HCT116 (cell line): ENCODE results near the gene CYP4F2. TPM values are rescaled to one million over a fixed set of nuclear protein-coding genes. Genes with fewer than 3 reads are reported as not detected.

Experiments
- ATAC-seq: fragments of 200-7000 bp; cut with Tn5 transposase; 2 replicates; pipeline ENCODE4 v1.9.1; 2020; ENCODE audit warnings: mild to moderate bottlenecking, moderate library complexity
- BruUV-seq: library from RNA; stranded (reverse); fragments of 400-500 nt; replicated peaks from 2 replicates; lab custom pipeline; 2021; lab: Mats Ljungman, UMichigan
- CTCF ChIA-PET: fragments of 300-600 bp; sonication (Branson Sonifier 250); formaldehyde crosslinking; loops from one replicate; lab custom pipeline; 2021; ENCODE audit warnings: antibody characterized with exemption; lab: Charles Lee
- POLR2A ChIA-PET: fragments of 300-600, 350-600 bp; sonication (Branson Sonifier 250); formaldehyde crosslinking; loops from one replicate; lab custom pipeline; 2021; ENCODE audit warnings: antibody characterized with exemption; lab: Charles Lee
- RAD21 ChIA-PET, 2 experiments: fragments of 300-600 bp; sonication (Branson Sonifier 250); formaldehyde crosslinking; loops; one replicate each; lab custom pipeline; 2023; ENCODE audit warnings: low total read pairs in 2 of 2; ENCODE audit not compliant: uncharacterized antibody in 2 of 2, unreplicated experiment in 2 of 2, low non-redundant PET in 1 of 2; lab: Charles Lee
- DNase-seq: peaks from one replicate; pipeline ENCODE4 v3.0.0-alpha.2; 2010; ENCODE audit warnings: low read depth, low spot score
- H2AFZ ChIP-seq: fragments of 200-600 bp; shearing (Covaris generic), sonication (generic); 2 replicates; pipeline ENCODE4 v1.6.1; 2017; ENCODE audit warnings: low read depth, mixed run types, mixed read lengths, antibody characterized with exemption, low read length; ENCODE audit not compliant: poor library complexity, severe bottlenecking
- H3K27ac ChIP-seq: 2 replicates; pipeline ENCODE4 v1.5.1; 2012; ENCODE audit warnings: low read depth, low read length
- H3K27me3 ChIP-seq: fragments of 200-600 bp; sonication (generic); 2 replicates; pipeline ENCODE4 v1.6.1; 2016; ENCODE audit warnings: mixed run types, low read length, mixed read lengths; ENCODE audit not compliant: insufficient read depth
- H3K36me3 ChIP-seq, 2 experiments: fragments of 200-500 bp in 1 of 2; fragments of 200-600 bp in 1 of 2; sonication (Bioruptor generic) in 1 of 2; sonication (generic) in 1 of 2; 2 replicates each; pipeline versions ENCODE4 v1.5.1 to v1.6.1; 2014 to 2016; ENCODE audit warnings: low read length in 2 of 2, inconsistent platforms in 1 of 2, mixed read lengths in 1 of 2, mixed run types in 1 of 2; ENCODE audit not compliant: insufficient read depth in 2 of 2, control insufficient read depth in 1 of 2
- H3K4me1 ChIP-seq, 2 experiments: fragments of 200-600 bp in 1 of 2; sonication (generic) in 1 of 2; 2 replicates each; pipeline versions ENCODE4 v1.5.1 to v1.6.1; 2012 to 2017; ENCODE audit warnings: low read length in 2 of 2, inconsistent platforms in 1 of 2, mild to moderate bottlenecking in 1 of 2, mixed read lengths in 1 of 2, mixed run types in 1 of 2, moderate library complexity in 1 of 2; ENCODE audit not compliant: insufficient read depth in 2 of 2, control insufficient read depth in 1 of 2
- H3K4me2 ChIP-seq: fragments of 200-600 bp; sonication (generic); 2 replicates; pipeline ENCODE4 v1.6.1; 2017; ENCODE audit warnings: mixed run types, low read length, mixed read lengths
- H3K4me3 ChIP-seq, 2 experiments: fragments of 200-600 bp in 1 of 2; sonication (generic) in 1 of 2; replicated peaks in 1 of 2; 2 replicates each; pipeline ENCODE4 v1.5.1; 2011 to 2016; ENCODE audit warnings: low read length in 2 of 2, control low read depth in 1 of 2, low read depth in 1 of 2, mild to moderate bottlenecking in 1 of 2, mixed read lengths in 1 of 2, mixed run types in 1 of 2
- H3K79me2 ChIP-seq: fragments of 200-600 bp; sonication (generic); 2 replicates; pipeline ENCODE4 v1.6.1; 2017; ENCODE audit warnings: mild to moderate bottlenecking, mixed run types, low read length, moderate library complexity, mixed read lengths; ENCODE audit not compliant: insufficient read depth
- H3K9ac ChIP-seq: fragments of 200-600 bp; sonication (generic); 2 replicates; pipeline ENCODE4 v1.6.1; 2016; ENCODE audit warnings: low read length, mixed read lengths
- H3K9me2 ChIP-seq: fragments of 200-600 bp; sonication (generic), shearing (Covaris generic); 2 replicates; pipeline ENCODE4 v1.6.1; 2017; ENCODE audit warnings: mixed run types, mild to moderate bottlenecking, moderate library complexity; ENCODE audit not compliant: insufficient read depth
- H3K9me3 ChIP-seq, 2 experiments: fragments of 200-500 bp in 1 of 2; fragments of 200-600 bp in 1 of 2; sonication (Bioruptor generic) in 1 of 2; sonication (generic) in 1 of 2; 2 replicates each; pipeline ENCODE4 v1.6.1; 2014 to 2017; ENCODE audit warnings: low read length in 2 of 2, mixed read lengths in 2 of 2, inconsistent platforms in 1 of 2, low read depth in 1 of 2, mild to moderate bottlenecking in 1 of 2, mixed run types in 1 of 2, moderate library complexity in 1 of 2; ENCODE audit not compliant: control insufficient read depth in 1 of 2, insufficient read depth in 1 of 2
- H4K20me1 ChIP-seq: fragments of 200-600 bp; sonication (generic), shearing (Covaris generic); 2 replicates; pipeline ENCODE4 v1.6.1; 2017; ENCODE audit warnings: mixed run types, mild to moderate bottlenecking, moderate library complexity; ENCODE audit not compliant: insufficient read depth
- CEBPB ChIP-seq: IDR thresholded peaks from 2 replicates; pipeline ENCODE4 v1.6.1; 2012; ENCODE audit warnings: low read depth
- CTCF ChIP-seq, 3 experiments: fragments of 200-600 bp in 1 of 3; sonication (generic) in 1 of 3; IDR thresholded peaks in 2 of 3; conservative IDR thresholded peaks in 1 of 3; 2 replicates each; pipeline ENCODE4 v1.5.1; 2012 to 2017; ENCODE audit warnings: low read depth in 2 of 3, low read length in 2 of 3, antibody characterized with exemption in 1 of 3, borderline replicate concordance in 1 of 3, control low read depth in 1 of 3, mild to moderate bottlenecking in 1 of 3, mixed read lengths in 1 of 3, mixed run types in 1 of 3, moderate library complexity in 1 of 3; ENCODE audit not compliant: insufficient read depth in 1 of 3
- ELF1 ChIP-seq: IDR thresholded peaks from 2 replicates; pipeline ENCODE4 v1.6.1; 2012; ENCODE audit warnings: low read depth, borderline replicate concordance
- EZH2 ChIP-seq: fragments of 200-600 bp; sonication (generic); IDR thresholded peaks from 2 replicates; pipeline ENCODE4 v1.6.1; 2017; ENCODE audit warnings: antibody characterized with exemption, mixed run types
- EZH2phosphoT487 ChIP-seq: fragments of 200-600 bp; IDR thresholded peaks from 2 replicates; pipeline ENCODE4 v1.6.1; 2018; ENCODE audit warnings: antibody characterized with exemption, borderline replicate concordance
- JUND ChIP-seq: IDR thresholded peaks from 2 replicates; pipeline ENCODE4 v1.6.1; 2012
- MAX ChIP-seq: IDR thresholded peaks from 2 replicates; pipeline ENCODE4 v1.6.1; 2012
- POLR2A ChIP-seq: IDR thresholded peaks from 2 replicates; pipeline ENCODE4 v1.7.0; 2011; ENCODE audit warnings: borderline replicate concordance; ENCODE audit not compliant: insufficient read depth, insufficient read length; ENCODE audit errors: extremely low read depth
- POLR2AphosphoS5 ChIP-seq: IDR thresholded peaks from 2 replicates; pipeline ENCODE4 v1.6.1; 2011; ENCODE audit warnings: mild to moderate bottlenecking, low read depth, low read length, moderate library complexity
- SIN3A ChIP-seq: IDR thresholded peaks from 2 replicates; pipeline ENCODE4 v1.6.1; 2012; ENCODE audit warnings: low read depth
- TCF7L2 ChIP-seq: IDR thresholded peaks from 2 replicates; pipeline ENCODE4 v1.7.0; 2011; ENCODE audit warnings: borderline replicate concordance, inconsistent platforms; ENCODE audit not compliant: insufficient read depth, insufficient read length; ENCODE audit errors: extremely low read depth
- YY1 ChIP-seq: IDR thresholded peaks from 2 replicates; pipeline ENCODE4 v1.6.1; 2011; ENCODE audit warnings: low read length, low read depth, moderate library complexity, mild to moderate bottlenecking; ENCODE audit not compliant: insufficient replicate concordance; ENCODE audit errors: extremely low read depth
- ZFX ChIP-seq: fragments of 450-650 bp; IDR thresholded peaks from 2 replicates; pipeline ENCODE4 v1.6.1; 2017
- intact Hi-C: fragments of 100-400 bp; cut with micrococcal nuclease; formaldehyde crosslinking; loops from 2 replicates; pipeline ENCODE4 v1.10.0; 2022
- total RNA-seq: library from RNA; stranded (reverse); gene quantifications from one replicate; pipeline ENCODE4 v1.2.1, GENCODE V29; 2021; ENCODE audit not compliant: unreplicated experiment
- TF ChIP-seq, protein P1 (sequence below): IDR thresholded peaks from 2 replicates; pipeline ENCODE4 v1.6.1; 2011; ENCODE audit warnings: mild to moderate bottlenecking, low read length, moderate library complexity; ENCODE audit not compliant: insufficient replicate concordance; ENCODE audit errors: extremely low read depth

The CYP4F2 gene
- total RNA-seq, 1 experiment from 2014 or later, result 1.1 TPM

DNA sequence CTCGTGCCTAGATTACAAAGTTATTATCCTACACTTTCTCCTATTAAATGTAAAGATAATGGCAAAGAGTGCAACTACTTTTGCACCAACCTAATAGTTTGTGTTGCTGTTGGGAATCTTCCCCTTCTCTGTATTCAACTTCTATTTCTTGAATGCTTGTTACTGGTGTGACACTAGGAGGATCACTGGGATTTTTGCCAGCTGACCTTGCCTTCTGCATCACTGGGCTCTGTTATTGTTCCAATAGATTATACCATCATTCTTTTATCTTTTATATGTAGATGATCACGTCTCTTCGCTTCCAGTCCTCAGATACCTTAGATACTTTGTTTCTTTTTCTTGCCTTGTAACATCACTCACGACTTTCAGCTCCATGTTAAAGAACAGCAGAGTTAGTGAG lies 47.4 kb upstream of the CYP4F2 start:
- Histone ChIP-seq H3K9me2 (no peaks in the 10 kb centered on the region), H3K79me2 (no peaks in the 10 kb centered on the region), H3K36me3 (no peaks in the 10 kb centered on the region), H3K9me3 (peaks cover 5 to 16% of the 10 kb centered on the region in 2 experiments; a peak in 3 of 4 replicates), H3K9ac (no peak overlapping the region), H3K4me1 (no peaks in the 10 kb centered on the region), H3K4me3 (no peak overlapping the region), H2AFZ (no peak overlapping the region), H3K4me2 (no peak overlapping the region), H3K27me3 (no peaks in the 10 kb centered on the region), H4K20me1 (no peaks in the 10 kb centered on the region), H3K27ac (no peak overlapping the region)
- ChIA-PET POLR2A (no interaction called here), CTCF (no interaction called here), RAD21 (no interaction called here)
- TF ChIP-seq SIN3A (no peak), MAX (no peak), YY1 (no peak), JUND (no peak), TCF7L2 (no peak), POLR2A (no peak), EZH2 (no peak), ELF1 (no peak), CTCF (IDR thresholded peaks at IDR 0.05 in 2 of 3, conservative IDR thresholded peaks at IDR 0.05 in 1 of 3; ENCODE audit: borderline replicate concordance in 1 of 3, insufficient read depth in 1 of 3, low read depth in 2 of 3, low read length in 2 of 3) (no peak), POLR2AphosphoS5 (no peak), ZFX (no peak), EZH2phosphoT487 (no peak), CEBPB (no peak)
- TF ChIP-seq, protein P1, sequence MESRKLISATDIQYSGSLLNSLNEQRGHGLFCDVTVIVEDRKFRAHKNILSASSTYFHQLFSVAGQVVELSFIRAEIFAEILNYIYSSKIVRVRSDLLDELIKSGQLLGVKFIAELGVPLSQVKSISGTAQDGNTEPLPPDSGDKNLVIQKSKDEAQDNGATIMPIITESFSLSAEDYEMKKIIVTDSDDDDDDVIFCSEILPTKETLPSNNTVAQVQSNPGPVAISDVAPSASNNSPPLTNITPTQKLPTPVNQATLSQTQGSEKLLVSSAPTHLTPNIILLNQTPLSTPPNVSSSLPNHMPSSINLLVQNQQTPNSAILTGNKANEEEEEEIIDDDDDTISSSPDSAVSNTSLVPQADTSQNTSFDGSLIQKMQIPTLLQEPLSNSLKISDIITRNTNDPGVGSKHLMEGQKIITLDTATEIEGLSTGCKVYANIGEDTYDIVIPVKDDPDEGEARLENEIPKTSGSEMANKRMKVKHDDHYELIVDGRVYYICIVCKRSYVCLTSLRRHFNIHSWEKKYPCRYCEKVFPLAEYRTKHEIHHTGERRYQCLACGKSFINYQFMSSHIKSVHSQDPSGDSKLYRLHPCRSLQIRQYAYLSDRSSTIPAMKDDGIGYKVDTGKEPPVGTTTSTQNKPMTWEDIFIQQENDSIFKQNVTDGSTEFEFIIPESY, result no peak
- intact Hi-C loops, result no loop called here
- no peak for DNase-seq
- BruUV-seq, result no TSS peak
- ATAC-seq, result no peak
